ENCODE measurements around the gene HDAC7. TPM values are rescaled to one million over a fixed set of nuclear protein-coding genes. Genes with fewer than 3 reads are reported as not detected.

HDAC7 gene
- total and polyA plus RNA-seq, 4 donors: 3.5 to 14.7 (median 7.2) TPM

- no peak overlapping the region for H3K9ac ChIP-seq (ENCODE audit: low read depth in 1 of 2, low read length in 2 of 2)
- no peaks in the 10 kb centered on the region for H3K4me1 ChIP-seq (ENCODE audit: control insufficient read depth in 4 of 4, insufficient read depth in 4 of 4, low read length in 3 of 4)
- 88% methylated on average over 5 of the region's 5 CpGs for WGBS
- H3K27me3 ChIP-seq (ENCODE audit: control insufficient read depth in 4 of 4, insufficient read depth in 4 of 4, low read length in 3 of 4): no peaks in the 10 kb centered on the region
- H3K9me3 ChIP-seq (ENCODE audit: control insufficient read depth in 4 of 4, low read length in 3 of 4): no peaks in the 10 kb centered on the region
- TF ChIP-seq EGR1 (IDR thresholded peaks at IDR 0.05; ENCODE audit: low read depth in 2 of 2): no peak
- TF ChIP-seq HNF4A (conservative IDR thresholded peaks at IDR 0.05): no peak
- TF ChIP-seq ZBTB33 (IDR thresholded peaks at IDR 0.05): no peak
- TF ChIP-seq MAX (IDR thresholded peaks at IDR 0.05): no peak
- no peak for TF ChIP-seq FOXA2 (IDR thresholded peaks at IDR 0.05)
- no peak for TF ChIP-seq JUND (IDR thresholded peaks at IDR 0.05)
- TF ChIP-seq CTCF (IDR thresholded peaks at IDR 0.05; ENCODE audit: low read depth, low read length, missing input control): no peak
- no peak for TF ChIP-seq YY1 (IDR thresholded peaks at IDR 0.05)
- TF ChIP-seq SP1 (IDR thresholded peaks at IDR 0.05): no peak
- TF ChIP-seq RAD21 (IDR thresholded peaks at IDR 0.05): no peak
- TF ChIP-seq RXRA (IDR thresholded peaks at IDR 0.05): no peak
- TF ChIP-seq NR2F2 (IDR thresholded peaks at IDR 0.05): no peak
- no peak for TF ChIP-seq ATF3 (IDR thresholded peaks at IDR 0.05)
- no peak for TF ChIP-seq HNF4G (IDR thresholded peaks at IDR 0.05)
- no peak for TF ChIP-seq FOXA1 (IDR thresholded peaks at IDR 0.05)
- no peak overlapping the region for H3K27ac ChIP-seq (ENCODE audit: low read depth in 1 of 2, low read length in 2 of 2)
- no peak overlapping the region for H3K4me3 ChIP-seq (ENCODE audit: low read depth in 1 of 3, low read length in 3 of 3)
- no peak for DNase-seq (ENCODE audit: low spot score)
- H3K36me3 ChIP-seq (ENCODE audit: control insufficient read depth in 4 of 4, insufficient read depth in 3 of 4, low read depth in 1 of 4, low read length in 3 of 4): no peaks in the 10 kb centered on the region
Observed at GRCh38 chr12:47746073-47746472, 73.6 kb downstream of the HDAC7 start.

- Histone ChIP-seq H3K36me3 (ENCODE audit: control insufficient read depth in 4 of 4, insufficient read depth in 3 of 4, low read depth in 1 of 4, low read length in 3 of 4) (no peaks in the 10 kb centered on the region), H3K27me3 (ENCODE audit: control insufficient read depth in 4 of 4, insufficient read depth in 4 of 4, low read length in 3 of 4) (no peaks in the 10 kb centered on the region), H3K27ac (ENCODE audit: low read depth in 1 of 2, low read length in 2 of 2) (no peak overlapping the region), H3K4me3 (ENCODE audit: low read depth in 1 of 3, low read length in 3 of 3) (no peak overlapping the region), H3K9me3 (ENCODE audit: control insufficient read depth in 4 of 4, low read length in 3 of 4) (no peaks in the 10 kb centered on the region), H3K4me1 (ENCODE audit: control insufficient read depth in 4 of 4, insufficient read depth in 4 of 4, low read length in 3 of 4) (no peaks in the 10 kb centered on the region), H3K9ac (ENCODE audit: low read depth in 1 of 2, low read length in 2 of 2) (no peak overlapping the region)
- no peak for DNase-seq (ENCODE audit: low spot score)
- 72% methylated on average over 16 of the region's 16 CpGs for WGBS
- no peak for TF ChIP-seq NR2F2 (IDR thresholded peaks at IDR 0.05)
- TF ChIP-seq HNF4A (conservative IDR thresholded peaks at IDR 0.05): no peak
- TF ChIP-seq TAF1 (conservative IDR thresholded peaks at IDR 0.05): no peak
- no peak for TF ChIP-seq MAX (IDR thresholded peaks at IDR 0.05)
- TF ChIP-seq SP1 (IDR thresholded peaks at IDR 0.05): no peak
- no peak for TF ChIP-seq REST (IDR thresholded peaks at IDR 0.05)
- TF ChIP-seq ATF3 (IDR thresholded peaks at IDR 0.05): no peak
- no peak for TF ChIP-seq ZBTB33 (IDR thresholded peaks at IDR 0.05)
Observed at GRCh38 chr12:47745485-47746041, 74.1 kb downstream of the HDAC7 start.

All from liver (tissue), 9 donors.